Measurements from ENCODE around the gene CNIH2.
A peak's percentile ranks its signal among the peaks of the same experiment; 100 is the strongest.

The CNIH2 gene

DNA sequence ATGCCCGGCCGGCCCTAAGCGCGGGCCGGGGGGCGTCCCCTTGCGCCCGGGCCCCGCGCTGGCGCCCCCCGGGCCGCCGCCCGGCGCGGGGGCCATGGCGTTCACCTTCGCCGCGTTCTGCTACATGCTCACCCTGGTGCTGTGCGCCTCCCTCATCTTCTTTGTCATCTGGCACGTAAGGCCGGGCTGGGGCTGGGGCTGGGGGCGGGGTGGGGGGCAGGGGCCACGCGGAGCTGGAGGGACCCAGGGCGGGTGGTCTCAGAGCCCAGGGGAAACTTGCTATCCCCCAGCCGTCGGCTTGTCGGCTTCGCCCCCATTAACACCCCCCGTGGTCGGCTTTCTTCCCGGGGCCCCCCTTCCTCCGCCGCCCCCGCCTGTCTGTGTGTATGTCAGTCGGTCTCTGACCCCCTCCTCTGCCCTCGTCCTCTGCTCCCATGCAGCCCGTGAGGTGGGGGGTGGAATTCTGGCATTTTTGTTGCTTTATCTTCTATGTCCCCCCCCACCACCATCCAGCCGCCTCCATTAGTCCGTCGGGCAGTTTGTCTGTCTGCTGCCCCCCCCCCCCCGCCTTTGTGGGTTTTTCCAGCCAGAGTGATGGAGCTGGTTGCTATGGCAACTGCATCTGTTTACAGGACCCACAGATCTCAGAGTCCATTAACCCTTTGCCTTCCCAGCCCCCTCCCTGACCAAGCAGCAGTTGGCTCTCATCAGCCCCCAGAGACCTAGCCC is 552 bp downstream of the CNIH2 start:
- no peak for DNase-seq

DNA sequence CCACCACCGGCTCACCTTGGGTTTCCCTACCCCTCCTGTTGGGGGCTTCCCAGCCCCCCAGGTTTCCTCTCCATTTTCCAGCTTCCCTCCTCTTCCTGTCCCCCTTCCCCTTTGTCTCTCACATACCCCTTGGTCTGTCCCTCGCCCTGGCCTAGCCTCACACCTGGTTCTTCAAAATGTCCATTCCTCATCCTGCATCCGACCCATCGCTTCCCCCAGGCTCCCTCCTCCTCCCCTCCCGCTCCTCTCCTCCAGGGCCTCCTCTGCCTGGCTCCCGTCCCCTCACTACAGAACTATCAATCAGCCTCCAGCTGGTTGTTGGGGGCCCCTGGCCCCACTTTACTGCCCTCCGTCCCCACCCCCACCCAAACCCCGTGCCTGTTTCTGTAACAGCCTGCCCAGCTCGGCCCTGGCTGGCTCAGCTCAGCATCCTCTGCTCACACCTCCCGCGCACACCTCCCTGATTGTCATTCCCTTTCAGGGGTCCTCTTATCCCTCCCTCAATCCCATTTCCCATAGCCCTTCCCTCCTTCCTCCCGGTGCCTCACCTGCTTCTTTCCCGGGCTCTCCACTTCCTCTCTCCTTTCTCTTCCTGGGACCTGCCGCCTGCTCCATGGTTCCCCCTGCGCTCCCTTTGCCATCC is 1.2 kb downstream of the CNIH2 start:
- DNase-seq, result no peak

DNA sequence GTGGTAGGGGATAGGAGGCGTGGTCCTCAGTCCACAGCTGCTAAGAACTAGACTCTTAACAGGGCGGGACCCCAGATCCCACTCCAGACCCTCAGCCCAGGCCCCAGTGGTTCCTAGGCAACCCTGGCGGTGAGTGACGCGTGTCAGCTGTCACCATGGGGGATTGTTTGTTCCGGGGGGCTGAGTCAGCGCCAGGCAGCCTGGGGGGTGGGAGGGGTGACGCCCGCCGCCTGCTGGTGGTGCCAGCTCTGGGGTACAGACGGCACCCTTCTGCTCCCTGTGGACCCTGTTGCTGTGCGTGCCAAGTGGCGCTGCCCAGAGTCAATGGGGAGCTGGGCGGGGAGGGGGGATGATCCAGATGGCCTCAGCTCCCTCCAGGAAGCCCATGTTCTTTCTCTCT is 2.5 kb downstream of the CNIH2 start:
- DNase-seq, result no peak

DNA sequence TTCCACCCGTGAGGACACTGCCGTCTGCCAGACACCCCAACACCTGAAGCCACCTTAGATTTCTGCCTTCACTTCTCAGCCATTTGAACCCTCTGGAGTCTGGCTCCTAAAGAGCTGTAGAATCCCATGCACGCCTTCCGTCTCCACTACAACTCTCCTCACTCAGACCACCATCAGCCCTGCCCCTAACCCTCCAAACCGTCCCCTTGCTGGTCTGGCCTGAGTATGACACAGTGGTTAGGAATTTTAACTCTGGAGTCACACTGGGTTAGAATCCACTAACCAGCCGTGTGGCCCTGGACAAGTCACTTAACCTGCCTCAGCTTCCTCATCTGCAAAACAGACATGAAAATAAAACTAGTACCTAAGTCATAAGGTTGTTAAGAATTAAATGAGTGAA is 3.0 kb downstream of the CNIH2 start:
- DNase-seq, result no peak

DNA sequence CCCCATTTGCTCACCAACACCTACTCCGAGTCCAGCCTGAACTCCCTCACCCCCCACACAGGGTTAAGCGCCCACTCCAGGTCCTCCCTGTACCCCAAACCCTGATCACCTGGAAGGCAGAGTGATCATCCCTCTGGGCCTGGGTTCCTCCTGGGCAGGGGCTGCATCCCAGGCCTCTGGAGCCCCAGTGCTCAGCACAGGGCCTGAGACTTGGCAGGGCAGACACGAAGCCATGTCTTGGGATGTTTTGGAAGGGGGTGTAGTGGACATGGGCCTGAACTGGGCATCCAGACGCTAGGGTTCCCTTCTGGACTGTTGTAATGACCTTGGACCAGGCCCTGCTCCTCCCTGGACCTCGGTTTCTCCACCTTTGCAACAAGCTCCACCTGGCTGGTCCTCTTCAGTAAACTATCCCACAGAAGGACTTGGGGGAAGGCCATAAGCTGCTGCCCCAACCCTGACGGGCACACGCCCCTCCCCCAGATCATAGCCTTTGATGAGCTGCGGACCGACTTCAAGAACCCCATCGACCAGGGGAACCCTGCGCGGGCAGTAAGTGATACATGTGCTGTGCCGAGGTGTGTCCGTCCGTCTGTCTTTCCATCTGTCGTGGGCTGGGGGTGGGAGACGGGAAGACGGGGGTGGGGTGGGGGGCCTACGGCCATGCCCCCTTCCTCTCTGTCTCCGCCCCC is 3.9 kb downstream of the CNIH2 start:
- no peak for DNase-seq

DNA sequence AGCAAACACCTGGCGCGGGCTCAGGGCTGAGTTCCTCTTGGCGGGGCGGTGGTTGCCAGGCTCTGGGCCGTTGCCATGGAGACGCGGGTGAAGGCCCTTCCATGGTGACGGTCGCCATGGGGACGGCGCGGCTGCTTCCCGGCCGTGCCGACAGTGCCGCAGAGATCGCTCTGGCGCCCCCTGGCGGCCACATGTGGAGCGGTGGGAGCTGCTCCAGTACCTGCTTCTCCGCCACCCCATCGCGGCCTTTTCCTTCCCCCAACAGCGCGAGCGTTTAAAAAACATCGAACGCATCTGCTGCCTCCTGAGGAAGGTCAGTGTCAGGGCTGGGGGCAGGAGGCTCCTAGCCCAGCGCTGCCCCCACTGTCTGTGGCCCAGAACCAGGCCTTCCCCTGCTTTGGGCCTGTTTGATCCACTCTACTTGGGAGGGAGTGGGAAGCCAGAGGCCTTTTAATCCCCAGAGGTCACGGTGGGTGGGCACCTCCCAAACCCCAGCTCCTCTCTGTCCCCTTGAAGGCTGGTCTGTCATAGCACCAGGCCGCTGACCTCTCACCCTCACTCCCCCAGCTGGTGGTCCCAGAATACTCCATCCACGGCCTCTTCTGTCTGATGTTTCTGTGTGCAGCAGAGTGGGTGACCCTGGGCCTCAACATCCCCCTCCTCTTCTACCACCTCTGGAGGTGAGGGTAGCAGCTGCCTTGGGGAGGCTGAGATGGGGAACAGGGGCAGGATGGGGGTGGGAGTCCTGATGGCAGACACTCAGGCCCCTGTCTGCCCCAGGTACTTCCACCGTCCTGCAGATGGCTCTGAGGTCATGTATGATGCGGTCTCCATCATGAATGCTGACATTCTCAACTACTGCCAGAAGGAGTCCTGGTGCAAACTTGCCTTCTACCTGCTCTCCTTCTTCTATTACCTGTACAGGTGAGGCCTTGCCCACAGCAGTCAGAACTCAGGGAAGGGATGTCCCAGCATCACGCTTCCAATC is 4.8 kb downstream of the CNIH2 start:
- peak; percentile 97 to 98 for DNase-seq

DNA sequence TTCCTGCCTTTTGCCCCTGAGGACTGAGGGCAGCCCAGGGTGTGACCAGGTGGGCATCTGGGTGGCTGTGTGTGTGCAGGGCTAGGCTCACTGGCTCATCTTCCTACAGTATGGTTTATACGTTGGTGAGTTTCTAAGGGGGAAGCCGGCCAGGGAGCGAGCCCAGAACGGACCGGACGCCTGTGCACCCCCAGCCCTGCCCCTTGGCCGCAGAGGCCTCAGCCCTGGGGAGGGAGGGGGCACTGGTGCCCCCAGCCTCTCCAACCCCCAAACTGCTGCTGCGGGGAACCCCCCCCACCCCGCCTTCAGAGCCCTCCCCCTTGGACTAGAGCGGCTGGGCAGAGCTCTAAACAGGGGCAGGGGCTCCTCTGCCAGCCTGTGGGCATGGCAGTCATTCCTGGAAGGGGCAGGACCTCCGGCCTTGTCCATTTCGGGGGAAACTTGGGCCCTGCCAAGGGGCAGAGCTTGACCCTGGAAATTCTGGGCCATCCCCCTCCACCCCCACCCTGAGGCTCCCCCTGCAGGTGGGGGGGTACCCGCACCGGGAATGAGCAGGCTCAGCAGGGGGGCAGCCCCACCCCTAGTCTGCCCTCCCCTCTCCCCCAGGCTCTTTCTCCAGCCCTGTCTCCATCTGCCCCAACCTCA is 5.6 kb downstream of the CNIH2 start:
- DNase-seq, result no peak

DNA sequence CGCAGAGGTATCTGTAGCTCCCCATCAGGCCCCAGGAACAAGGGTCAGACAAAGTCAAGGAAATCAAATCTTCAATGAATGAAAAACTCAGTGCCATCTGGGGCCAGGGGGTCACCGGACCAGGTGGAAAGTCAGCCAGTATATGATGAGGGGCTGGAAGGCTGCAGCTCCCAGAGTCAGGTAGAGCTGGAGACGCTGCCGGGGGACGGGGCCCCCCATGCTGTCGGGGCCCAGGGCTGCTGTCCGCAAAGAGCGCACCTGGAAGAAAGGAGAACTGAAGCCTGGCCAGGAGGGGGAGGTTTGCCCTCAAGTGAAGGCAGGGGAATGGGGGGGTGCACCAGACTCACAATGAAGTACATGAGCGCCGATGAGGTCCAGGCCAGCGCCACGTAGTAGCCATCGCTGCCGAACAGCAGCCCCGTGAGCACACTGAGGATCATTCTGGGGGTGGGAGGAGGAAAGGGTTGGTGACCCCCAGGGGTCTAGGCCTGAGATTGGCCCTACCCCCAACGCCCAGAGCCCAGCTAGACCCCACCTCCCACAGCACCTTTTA is 6.6 kb downstream of the CNIH2 start:
- no peak for DNase-seq

DNA sequence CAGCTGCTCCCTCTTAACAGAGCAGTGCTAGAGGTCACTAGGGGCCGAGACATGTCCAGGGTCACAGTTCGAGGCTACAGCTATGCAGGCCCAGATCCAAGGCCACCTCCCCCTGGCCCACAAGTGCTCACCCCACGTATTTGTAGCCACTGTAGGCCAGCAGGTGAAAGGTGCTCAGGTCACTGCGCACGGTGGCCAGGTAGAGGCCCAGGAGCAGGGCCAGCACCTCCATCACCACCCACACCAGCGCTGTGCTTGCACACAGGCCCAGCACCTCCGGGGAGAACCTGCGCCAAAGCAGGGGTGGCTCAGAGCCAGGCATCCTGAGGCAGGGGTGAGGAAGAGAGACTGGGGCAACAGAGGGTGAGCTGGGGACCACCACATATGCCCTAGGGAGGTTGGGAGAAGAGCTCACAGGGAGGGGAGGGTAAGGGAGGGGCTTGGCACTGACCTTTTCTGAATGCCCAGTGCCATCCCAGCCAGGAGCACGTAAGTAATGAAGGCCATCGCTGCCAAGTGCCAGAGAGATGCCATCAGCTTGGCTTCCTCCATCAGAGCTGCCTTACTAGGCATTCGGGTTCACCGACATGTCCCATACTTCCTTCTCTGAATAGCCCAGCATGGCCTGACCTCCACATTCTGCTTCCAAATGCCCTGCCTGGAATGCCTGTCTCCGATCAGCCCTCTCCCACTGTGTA is 7.4 kb downstream of the CNIH2 start:
- no peak for DNase-seq

DNA sequence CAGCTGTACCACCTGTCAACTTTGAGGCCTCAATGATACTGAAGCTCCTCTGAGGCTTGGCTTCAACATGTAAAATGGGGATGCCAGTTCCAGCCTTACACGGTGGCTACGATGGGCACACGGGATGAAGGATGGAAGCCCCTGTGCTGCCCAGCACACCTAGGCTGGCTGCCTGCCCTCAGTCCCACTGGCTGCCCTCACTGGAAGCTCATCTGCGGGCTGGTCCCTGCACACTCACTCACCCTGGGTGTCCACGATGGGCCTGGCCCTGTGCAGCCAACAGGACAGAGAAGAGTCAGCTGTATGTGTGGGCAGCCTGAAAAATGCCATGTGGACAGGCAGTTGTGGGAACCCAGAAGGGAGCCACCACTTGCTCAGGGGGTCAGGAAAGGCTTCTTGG is 8.7 kb downstream of the CNIH2 start:
- DNase-seq, result no peak

DNA sequence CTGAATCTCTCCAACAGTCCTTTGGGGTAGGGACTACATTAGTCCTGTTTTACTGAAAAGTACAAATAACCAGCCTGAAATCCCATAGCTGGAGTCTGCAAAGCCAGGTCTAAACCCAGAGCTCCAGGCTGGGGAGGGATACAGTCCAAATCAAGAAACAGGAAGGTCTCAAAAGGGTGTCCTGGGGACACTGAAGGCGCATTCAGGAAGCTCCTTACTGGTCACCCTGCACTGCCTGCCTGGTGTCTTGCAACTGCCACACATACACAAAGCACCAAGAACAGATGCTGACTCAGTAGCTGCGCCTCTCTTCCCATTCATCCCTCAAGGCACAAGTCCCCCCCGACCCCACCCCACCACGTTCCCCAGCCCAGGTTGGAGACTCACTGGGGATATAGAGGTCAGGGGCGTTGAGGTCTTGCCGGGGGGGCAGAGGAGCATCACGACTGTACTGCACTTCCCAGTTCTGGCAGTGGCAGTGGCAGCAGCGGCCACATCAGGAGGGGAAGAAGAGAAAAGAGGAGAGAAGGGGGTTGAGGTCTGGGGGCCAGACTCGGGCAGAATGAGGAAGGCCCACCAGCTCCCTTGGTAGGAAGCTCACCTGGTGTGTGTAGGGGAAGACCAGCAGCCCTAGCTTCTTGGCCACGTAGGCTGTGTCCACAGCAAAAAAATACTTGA is 9.4 kb downstream of the CNIH2 start:
- no peak for DNase-seq

DNA sequence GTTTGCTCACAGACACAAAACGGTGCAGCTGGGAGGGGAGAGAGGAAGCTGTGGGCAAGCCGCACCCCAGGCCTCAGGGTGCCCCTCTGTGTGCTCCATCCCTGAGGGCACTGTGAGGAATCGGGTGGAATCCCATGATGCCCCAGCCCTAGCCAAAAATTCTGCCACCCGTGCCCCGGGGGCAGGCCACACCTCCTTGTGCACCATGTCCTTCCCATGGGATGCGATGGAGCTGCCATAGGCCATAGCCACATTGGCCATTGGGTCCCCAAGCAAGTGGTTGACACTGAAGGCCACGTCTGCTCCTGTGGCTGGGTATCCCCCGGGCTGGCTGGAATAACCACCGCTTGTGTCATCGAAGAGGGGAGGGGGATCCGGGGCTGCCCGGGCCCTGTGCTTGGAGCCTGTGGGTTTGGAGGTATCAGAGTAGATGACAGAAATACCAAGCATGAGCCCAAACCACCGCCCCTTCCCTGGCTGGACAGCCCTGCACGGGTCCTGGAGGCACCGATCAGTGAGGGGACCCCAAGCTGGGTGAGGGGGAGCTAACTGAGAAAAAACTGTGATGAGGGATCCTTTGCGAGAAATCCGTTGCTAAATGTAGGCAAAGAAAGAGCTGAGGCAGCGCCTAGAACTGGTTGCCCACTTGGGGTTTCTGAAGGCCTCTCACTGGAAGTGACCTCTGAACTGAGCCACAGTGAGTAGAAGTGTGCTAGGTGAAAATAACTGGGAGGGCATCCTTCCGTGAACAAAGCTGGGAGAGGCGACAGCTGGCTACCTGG is 10.1 kb downstream of the CNIH2 start:
- DNase-seq, result no peak

DNA sequence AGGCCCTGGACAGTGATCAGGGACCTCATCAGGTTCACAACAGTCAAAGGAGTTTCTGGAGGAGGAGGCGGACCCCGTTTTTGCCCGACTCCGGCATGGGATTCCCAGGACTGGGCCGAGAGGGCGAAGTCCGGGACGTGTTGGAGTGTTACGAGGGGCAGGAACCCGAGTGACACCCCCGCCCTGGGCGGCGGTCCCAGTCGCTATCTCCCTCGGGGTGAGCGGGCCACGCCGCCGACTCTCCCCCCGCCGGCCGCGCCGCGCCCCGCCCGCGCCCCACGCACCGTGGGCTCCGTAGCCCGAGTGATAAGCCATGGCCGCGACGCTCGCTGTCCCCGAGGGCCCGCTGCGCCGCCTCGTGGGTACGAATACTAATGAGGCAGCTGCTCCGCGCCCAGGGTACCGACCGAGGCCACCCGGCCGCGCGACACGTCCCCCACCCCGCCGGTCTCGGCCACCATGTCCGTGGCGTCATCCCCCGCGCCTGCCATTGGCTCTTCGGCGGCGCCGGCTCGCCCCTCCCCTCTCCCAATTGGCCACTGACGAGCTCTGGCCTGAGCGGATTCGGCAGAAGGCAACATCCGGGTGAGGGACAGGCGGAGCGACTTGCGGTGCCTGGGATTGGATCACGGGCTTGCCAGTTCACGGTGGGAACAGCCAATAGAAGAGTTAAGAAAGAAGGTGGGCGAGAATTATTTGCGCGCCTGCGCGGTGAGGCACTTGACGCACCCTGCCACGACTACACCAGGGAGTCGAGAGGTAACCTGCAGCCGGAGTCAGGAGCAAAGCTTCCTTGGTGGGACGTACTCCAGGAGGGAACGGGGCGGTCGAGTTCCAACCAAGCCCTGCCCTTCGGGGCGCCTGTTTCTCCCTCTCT is 10.9 kb downstream of the CNIH2 start, which contains the start of gene YIF1A:
Gene YIF1A (minus strand): TSS at position 473 of the 877 bp plus-strand sequence. CDS start 158 bp downstream, at position 315.
- DNase-seq, result peak; percentile 98 to 99

DNA sequence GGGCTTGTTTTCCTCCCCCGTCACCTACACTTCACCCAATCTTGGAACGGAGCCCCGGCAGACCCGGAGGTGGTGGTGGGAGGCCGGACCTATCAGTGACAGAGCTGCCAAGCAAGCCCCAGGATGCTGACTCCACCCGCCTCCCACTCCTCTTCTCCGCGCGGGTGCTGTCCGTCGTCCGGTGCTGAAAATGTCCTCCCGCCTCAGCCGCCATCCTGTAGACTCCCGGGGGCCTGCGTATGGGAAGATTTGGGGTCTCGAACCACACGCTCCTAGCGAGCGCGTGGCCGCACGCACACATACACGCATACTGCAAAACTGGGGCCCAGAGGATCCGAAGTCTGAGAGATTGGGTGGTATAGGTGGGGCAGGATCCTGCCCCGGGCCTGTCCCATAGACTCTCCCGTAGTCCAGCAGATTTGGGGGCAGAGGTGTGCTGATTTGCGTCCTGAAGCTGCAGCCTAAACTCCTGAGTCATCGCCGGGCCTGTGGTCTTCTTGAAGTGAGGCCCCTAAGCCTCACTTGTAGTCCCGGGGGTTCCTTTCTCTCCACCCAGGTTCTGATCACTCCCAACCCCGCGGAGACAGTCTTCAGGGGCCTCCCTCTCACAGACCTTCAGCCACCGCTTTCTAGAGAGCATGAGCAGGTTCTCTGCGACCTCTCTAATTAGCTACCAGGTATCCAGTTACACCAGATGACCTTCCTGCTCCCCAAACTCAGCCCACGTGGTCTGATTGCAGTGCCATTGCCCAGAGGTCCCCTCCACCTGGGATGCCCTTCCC is 11.8 kb downstream of the CNIH2 start:
- no peak for DNase-seq

DNA sequence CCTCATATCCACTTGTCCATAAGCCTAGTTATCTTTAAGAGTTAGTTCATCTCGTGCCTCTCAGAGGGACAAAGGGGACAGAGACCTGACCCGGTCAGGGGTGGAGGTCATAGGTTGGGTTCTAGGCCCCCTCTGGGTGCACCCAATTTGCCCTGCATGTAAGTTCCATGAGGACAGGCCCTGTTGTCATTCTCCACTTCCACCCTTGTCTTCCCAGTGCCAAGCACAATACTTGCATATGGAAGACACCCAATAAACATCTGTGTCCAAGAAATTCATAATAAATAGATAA is 12.3 kb downstream of the CNIH2 start:
- DNase-seq, result no peak

DNA sequence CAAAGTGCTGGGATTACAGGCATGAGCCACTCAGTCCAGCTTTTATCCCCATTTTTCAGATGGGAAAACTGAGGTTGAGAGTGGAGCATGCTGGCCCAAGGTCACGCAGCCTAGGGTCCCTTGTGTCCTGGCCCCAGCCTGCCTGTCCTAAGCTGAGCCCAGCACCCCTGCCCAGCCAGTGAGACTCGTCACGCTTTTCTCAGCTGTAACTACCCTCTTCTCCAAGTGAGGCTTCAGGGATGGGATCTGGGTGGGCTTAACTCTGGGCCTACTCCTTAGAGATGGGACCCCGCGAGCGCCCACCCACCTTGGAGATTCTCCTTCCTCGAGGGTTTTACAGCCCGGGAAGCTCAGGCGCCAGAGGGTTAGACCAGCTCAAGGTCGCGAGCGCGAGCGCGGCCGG is 13.3 kb downstream of the CNIH2 start:
- no peak for DNase-seq

DNA sequence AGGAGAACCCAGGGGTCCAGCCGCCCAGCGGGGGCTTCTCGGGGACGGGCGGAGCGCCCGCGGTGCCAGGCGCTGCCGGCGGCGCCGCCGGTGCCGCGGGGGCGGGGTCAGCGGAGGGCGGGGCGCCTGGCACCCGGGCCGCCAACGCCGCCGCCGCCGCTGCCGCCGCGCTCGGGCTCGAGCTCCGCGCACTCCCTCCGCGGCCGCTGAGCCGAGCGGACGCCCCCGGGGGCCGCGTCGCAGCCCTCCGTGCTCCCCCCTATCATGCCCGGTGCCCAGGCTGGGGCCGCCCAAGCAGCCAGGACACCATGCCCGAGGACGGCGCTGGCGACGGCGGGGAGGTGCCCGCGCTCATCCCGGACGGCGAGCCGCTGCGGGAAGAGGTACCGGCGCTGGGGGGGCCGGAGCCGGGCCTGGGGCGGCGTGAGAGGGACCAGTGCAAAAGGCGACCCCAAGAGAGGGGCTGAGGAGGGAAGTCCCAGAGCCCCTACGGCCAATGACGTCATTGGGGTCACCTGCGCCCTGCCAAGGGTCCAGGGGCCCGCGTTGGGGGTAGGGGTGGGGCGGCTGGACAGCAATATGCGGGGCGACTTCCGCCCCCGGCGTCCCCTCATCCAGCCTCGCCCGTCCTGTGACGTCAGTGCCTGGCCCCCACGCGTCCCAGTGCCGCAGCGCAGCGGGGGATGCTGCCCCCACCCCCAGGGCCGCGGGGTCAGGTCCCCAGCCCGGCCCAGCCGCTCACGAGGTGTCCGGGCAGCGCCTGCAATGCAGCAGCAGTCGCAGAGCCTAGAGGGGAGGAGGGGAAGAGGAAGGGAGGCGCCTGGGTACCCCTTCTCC is 13.9 kb downstream of the CNIH2 start, which contains the start of gene TMEM151A:
Gene TMEM151A (plus strand): TSS at position 189 of the 837 bp plus-strand sequence. CDS start 120 bp downstream, at position 309.
- peak in 1 of 2 experiments; percentile 28 for DNase-seq

Measured in NCI-H2081 (cell line).